NCI-H1105 treated with DMSO at 0.1 percent for 48 hours (cell line): ENCODE results near the gene STMN3.

Experiments
- DNase-seq: peaks from one replicate; lab custom pipeline; 2025; lab: John Stamatoyannopoulos, UW

The STMN3 gene

DNA sequence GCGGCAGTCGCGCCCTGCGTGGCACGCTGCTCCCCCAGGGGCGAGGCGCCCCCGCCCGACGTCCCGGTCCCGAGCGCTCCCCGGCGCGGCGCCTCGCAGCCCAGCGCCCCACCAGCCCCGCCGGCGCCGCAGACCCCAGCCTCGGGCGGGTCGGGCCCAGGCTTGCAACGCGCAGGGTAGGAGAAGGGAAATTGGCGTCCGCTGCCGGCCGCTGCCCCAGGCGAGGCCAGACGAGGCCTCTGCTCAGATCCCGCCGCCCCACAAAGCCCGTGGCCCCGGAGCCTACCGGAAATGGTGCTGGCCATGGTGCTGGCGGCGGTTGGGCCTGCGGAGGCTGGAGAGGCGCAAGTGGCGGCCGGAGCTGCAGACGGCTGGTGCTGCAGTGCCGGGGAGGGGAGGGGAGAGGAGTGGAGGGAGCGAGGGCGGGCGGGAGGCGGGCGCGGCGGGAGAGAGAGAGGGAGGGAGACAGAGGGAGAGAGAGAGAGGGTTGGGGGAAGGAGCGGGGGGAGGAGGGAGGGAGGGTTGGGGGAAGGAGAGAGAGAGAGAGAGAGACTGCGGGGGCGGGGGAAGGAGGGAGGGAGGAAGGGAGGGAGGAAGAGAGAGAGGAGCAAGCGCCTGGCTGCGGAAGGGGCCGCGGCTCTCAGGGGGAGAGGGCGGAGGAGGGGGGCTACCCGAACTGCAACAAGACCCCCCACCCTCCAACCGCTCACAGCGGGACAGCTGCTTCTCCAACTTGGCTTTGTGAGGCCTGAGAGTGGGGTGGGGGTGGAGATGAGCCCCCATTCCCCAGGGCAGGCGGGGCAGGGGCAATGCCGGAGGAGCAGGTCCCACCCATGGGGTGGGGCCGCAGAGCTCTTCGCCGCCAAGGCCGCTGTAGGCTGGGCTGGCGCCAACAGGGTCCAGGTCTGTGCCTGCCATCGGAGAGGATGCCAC lies at the start of gene STMN3:
Gene STMN3, minus strand, starts transcription at position 384 of the 933 bp plus-strand sequence. Its CDS starts 79 bp downstream, at position 305.
- peak; percentile 93 for DNase-seq

DNA sequence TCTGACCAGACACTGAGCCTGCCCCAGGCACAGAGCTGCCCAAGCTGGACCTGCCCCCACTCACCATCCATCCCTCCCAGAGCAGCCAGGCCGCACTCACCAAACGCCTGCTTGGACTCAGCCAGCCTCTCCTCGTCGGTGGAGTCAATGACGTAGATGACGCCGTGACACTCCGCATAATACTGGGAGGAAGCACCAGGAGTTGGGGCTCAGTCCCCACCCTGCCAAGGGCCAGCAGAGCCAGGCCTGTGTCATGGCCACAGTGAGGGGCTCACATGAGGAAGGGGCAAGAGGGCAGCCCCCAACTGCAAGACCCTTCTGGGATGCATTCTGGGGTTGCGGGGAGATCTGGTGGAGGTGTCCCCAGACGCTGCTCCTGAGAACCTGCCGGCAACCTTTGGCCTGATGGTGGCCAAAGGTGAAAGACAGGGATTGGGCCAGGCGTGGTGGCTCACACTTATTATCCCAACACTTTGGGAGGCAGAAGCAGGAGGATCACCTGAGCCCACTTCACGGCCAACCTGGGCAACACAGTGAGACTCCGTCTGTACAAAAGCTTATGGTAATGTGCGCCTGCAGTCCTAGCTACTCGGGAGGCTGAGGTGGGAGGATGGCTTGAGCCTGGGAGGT lies 48.9 kb upstream of the STMN3 start:
- DNase-seq = no peak

DNA sequence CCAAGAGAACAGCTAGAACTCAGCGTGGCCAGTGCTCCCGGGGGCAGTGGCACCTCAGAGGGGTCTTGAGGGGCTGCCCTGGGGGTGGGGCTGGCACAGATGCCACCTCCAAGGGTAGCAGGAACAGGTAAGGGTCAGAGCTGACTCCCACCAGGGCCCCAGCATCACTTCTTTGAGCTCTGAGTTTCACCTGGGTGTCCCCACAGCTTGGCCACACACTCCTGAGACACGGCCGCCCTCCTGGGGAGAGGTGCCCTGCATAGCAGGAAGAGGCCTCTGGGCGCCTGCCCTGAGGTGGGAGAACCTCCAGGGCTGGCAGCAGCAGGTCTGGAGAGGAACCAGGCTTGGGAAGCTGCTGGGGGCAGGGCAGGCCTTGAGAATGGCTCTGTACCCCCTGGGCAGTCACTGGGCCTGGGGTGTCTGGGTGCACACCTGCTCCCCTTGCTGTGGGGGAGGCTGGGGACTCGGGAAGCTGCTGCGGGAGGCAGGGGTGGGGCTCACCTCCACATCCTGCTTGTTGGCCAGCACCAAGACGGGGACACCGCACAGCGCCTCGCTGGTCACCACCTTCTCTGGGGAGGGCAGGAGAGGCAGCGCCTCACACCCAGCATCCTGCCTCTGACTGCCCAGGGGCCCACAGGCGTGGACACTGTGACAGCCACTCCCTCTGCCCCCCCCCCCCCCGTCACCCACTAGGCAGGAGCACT lies 48.3 kb upstream of the STMN3 start:
- DNase-seq = no peak

DNA sequence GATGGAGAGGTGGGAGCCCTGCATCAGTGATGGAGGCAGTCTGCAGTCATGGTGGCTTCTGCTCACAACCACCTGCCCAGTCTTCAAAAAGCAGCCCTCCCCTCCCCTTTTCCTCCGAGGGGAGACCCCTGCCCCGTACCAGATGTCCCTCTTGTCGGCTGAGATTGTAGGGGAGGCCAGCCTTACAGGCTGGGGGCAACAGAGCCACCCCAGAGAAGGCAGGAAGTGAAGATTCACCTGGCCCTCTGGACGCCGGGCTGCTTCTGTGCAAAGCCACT lies 47.8 kb upstream of the STMN3 start:
- no peak for DNase-seq

DNA sequence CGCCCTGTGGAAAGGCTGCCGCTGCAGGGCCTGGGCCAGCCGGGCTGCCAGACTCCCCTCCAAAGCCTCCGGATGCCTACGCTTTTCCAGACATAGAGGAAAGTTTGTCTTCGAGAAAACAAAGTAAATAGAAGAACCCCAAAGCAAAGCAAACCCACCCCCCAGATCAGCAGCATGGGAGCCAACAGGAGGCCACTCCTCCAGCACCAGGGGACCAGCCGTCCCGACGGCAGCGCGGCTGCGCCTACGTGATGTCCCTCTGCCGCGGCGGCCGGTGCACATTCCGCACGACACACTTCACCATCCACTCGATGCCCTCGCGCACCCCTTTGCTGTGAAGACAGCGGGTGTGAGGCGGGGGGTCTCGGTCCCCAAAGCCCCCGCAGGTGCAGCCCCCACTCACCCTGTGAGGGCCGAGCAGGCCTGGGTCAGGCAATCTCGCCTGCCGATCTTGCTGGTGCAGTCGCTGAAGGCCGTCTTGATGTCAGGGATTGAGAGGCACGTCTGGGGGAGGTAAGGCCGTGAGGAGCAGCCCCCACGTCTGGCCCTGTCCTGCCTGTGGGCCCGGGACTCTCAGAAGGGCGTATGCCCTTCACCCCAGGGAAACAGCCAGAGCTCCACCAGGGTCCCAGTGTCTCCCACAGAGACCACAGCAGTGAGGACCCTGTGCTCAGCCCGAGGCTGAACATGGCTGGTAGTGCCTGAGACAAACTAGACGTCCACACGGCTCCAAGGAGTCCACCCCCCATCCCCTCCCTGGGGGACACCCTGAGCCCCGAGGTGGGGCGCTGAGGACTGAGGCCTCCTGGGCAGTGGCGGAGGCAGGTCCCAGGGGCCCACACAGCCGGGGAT lies 47.2 kb upstream of the STMN3 start:
- no peak for DNase-seq

DNA sequence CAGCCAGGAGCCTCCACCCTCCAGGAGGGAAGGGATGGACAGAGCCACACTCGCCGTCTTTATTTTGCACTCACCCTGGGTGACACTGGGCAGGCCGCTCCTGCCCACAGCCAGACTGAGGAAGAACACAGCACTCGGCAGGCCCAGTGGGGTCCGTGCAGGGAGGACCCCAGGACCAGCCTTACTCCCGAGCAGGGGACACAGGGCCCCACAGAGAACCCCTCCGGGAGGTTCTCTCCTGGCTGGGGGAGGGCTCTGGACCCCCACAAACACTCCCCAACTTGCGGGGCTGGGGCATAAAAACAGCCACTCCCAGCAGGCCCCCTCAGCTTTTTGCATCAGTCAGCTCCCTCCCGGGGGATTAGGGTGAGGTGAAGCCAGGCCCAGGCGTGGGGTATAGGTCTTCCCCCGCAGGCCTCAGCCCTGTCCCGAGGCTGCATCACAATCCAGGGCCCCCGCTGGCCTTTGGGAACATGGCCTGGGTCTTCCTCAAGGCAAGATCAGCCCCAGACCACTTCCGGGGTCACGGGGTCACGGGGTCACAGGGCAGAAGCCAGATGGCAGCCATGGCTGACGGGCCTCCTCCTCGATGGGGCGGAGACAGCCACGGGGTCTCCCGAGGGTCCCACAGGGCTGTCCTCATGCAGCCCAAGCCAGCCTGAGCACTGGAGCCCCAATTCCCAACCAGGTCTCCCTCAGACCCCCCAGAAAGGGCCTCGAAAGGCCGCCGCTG lies 46.4 kb upstream of the STMN3 start:
- no peak for DNase-seq

DNA sequence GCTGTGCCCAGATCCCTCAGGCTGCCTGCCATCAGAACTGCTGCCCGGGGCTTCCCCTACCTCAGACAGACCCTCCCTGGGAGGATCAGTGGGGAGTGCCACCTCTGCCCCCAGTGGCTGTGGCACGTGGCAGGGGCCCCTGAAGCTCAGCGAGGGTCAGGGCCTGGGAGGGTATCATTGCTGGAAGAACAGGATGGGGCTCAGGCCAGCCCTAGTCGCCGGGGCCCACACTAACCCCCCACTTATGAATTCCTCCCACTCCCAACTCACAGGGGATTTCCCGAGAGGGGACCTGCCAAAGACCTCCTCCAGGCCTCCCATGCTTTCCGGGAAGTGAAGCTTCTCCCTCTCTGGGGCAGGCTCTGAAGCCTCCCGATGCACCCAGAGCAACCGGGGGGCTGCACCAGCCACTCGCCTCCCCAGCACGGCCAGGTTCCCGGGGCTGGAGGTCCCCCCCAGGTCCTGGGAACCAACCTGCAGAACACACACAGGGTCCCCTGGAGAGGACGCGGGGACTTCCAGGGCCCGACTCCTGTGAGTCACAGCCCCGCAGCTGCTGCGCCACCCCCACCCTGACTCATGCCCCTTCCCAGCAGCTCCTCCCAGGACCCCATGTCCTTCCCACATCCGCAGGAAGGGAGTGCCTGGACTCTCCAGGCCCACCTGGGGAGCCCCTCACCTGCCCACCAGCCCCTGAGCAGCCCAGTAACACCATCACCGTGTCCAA lies 45.7 kb upstream of the STMN3 start:
- DNase-seq = no peak

DNA sequence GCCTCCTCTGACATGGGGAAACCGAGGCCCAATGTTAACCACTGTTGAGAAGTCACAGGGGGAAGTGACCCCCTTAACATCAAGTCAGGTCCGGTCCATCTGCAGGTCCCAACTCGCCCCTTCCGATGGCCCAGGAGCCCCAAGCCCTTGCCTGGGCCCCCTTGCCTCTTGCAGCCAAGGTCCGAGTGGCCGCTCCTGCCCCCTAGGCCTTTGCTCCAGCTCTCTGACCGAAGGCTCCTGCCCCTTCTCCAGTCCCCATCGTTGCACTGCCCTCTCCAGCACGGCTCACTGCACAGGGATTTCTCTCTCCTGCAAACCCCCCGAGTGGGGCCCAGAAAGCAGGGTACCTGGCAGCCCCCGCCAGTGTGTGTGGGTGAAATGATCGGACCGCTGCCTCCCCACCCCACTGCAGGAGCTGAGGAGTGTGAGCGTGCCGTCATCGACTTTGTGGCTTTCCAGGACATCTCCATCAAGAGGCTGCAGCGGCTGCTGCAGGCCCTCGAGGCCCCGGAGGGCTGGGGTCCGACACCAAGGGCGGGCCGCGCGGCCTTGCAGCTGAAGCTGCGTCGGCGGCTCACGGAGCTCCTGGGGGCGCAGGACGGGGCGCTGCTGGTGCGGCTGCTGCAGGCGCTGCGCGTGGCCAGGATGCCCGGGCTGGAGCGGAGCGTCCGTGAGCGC lies 44.8 kb upstream of the STMN3 start:
- DNase-seq = no peak

DNA sequence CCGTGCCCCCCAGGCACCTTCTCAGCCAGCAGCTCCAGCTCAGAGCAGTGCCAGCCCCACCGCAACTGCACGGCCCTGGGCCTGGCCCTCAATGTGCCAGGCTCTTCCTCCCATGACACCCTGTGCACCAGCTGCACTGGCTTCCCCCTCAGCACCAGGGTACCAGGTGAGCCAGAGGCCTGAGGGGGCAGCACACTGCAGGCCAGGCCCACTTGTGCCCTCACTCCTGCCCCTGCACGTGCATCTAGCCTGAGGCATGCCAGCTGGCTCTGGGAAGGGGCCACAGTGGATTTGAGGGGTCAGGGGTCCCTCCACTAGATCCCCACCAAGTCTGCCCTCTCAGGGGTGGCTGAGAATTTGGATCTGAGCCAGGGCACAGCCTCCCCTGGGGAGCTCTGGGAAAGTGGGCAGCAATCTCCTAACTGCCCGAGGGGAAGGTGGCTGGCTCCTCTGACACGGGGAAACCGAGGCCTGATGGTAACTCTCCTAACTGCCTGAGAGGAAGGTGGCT lies 44.2 kb upstream of the STMN3 start:
- DNase-seq = no peak

DNA sequence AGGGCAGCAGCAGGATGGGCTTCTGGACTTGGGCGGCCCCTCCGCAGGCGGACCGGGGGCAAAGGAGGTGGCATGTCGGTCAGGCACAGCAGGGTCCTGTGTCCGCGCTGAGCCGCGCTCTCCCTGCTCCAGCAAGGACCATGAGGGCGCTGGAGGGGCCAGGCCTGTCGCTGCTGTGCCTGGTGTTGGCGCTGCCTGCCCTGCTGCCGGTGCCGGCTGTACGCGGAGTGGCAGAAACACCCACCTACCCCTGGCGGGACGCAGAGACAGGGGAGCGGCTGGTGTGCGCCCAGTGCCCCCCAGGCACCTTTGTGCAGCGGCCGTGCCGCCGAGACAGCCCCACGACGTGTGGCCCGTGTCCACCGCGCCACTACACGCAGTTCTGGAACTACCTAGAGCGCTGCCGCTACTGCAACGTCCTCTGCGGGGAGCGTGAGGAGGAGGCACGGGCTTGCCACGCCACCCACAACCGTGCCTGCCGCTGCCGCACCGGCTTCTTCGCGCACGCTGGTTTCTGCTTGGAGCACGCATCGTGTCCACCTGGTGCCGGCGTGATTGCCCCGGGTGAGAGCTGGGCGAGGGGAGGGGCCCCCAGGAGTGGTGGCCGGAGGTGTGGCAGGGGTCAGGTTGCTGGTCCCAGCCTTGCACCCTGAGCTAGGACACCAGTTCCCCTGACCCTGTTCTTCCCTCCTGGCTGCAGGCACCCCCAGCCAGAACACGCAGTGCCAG lies 43.6 kb upstream of the STMN3 start, which contains the start of gene TNFRSF6B:
Gene TNFRSF6B, plus strand, starts transcription at position 25 of the 729 bp plus-strand sequence. Its CDS starts 116 bp downstream, at position 141.
- DNase-seq = no peak

DNA sequence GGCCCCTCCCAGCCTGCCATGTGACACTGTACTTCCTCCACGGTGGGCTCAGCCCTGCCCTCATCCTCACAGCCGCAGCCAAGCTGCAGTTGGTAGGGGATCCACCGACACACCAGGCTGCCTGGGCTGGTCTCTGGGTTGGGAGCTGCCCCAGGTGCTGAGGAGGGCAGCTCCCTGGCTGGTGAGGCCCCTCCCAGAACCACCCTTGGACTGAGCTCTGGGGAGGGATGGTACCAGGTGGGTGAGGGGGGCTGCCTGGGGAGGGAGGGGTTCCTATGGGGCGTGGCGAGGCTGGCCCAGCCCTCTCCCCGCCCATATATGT lies 43.0 kb upstream of the STMN3 start:
- DNase-seq = no peak

DNA sequence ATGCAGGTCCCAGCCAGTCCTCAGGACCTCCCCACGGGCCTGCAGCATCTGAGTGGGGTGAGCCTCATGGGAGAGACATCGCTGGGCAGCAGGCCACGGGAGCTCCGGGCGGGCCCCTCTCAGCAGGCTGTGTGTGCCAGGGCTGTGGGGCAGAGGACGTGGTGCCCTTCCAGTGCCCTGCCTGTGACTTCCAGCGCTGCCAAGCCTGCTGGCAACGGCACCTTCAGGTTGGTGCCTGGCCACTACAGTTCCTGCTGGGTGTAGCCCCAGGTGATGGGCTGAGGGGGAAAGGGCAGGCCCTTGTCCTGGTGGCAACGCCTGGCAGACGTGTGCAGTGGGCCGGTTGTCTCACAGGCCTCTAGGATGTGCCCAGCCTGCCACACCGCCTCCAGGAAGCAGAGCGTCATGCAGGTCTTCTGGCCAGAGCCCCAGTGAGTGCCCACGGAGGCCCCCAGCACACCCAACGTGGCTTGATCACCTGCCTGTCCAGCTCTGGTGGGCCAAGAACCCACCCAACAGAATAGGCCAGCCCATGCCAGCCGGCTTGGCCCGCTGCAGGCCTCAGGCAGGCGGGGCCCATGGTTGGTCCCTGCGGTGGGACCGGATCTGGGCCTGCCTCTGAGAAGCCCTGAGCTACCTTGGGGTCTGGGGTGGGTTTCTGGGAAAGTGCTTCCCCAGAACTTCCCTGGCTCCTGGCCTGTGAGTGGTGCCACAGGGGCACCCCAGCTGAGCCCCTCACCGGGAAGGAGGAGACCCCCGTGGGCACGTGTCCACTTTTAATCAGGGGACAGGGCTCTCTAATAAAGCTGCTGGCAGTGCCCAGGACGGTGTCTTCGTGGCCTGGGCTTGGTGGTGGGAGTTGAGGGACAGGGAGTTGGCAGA lies 42.4 kb upstream of the STMN3 start:
- no peak for DNase-seq

DNA sequence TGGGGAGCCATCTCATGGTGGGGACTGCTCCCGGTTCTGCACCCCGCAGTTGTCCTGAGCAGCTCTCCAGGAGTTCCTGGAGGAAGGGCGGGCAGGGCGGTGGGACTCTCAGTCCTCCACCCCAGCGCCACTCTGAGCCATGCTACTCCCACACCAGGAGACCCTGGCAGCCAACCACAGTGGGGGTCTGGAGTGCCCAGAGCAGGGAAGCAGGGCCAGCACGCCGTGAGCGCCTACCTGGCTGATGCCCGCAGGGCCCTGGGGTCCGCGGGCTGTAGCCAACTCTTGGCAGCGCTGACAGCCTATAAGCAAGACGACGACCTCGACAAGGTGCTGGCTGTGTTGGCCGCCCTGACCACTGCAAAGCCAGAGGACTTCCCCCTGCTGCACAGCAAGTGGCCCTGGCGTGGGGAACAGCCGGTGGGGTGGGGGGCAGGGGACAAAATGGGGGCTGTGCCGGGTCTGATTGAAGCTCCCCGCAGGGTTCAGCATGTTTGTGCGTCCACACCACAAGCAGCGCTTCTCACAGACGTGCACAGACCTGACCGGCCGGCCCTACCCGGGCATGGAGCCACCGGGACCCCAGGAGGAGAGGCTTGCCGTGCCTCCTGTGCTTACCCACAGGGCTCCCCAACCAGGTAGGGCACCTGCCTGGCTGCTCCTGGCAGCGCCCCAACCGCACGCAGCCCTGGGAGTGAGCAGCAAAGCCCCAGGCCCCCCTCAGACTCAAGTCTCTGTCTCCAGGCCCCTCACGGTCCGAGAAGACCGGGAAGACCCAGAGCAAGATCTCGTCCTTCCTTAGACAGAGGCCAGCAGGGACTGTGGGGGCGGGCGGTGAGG lies 41.6 kb upstream of the STMN3 start:
- no peak for DNase-seq

DNA sequence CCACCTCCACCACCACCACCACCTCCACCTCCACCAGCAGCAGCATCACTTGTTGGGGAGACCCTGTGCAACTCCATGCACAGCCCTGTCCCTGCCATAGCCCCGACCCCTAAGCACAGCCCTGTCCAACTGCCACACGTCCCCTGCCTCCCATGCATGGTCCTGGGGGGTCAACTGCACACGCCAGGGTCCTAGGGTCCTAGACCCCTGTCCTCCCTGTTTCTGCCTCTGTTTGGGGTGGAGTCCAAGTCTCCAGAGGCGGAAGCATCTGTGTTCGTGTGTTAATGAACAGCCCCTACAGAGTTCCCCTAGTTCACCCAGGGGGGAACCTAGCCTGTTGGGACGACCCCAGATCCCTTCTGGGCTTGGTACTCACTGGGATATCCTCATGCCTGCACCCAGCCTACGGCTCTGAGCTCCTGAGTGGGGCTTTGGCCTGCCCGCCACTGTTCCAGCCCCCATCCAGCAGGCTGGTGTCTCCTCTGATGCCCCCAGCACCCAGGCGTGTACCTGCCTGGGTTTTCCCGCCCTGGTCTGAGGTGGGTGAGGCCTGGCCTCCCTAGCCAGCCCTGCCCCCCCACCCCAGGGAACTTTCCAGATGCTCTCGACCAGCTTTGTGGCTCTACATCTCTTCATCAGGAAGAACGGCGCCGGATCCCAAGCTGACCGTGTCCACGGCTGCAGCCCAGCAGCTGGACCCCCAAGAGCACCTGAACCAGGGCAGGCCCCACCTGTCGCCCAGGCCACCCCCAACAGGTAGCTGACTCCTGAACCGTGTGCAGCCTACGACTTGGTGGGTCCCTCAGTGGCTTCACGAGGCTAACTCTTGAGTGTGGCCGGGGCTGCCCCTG lies 40.7 kb upstream of the STMN3 start:
- no peak for DNase-seq

DNA sequence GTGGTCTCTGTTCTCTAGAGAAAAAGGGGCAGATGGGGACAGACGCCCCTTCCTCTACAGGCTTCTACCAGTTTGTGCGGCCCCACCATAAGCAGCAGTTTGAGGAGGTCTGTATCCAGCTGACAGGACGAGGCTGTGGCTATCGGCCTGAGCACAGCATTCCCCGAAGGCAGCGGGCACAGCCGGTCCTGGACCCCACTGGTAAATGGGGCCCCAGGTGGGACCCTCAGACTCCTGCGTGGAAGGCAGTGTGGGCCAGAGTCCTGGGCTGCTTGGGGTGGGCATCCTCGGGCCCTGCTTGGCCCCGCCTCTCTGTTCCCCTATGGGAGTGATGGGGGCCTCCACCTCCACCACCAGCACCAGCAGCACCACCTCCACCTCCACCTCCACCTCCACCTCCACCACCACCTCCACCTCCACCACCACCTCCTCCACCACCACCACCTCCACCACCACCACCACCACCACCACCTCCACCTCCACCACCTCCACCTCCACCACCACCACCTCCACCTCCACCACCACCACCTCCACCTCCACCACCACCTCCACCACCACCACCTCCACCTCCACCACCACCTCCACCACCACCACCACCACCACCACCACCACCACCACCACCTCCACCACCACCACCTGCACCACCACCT lies 40.0 kb upstream of the STMN3 start:
- no peak for DNase-seq
